ENCODE measurements around the gene CADM2.
A peak's percentile ranks its signal among the peaks of the same experiment; 100 is the strongest.
"Not testable (repeated sequence)": the region's sequence is repeated elsewhere in the genome, so short reads cannot be mapped to it uniquely, and the experiment has no call there.

CADM2 gene

DNA sequence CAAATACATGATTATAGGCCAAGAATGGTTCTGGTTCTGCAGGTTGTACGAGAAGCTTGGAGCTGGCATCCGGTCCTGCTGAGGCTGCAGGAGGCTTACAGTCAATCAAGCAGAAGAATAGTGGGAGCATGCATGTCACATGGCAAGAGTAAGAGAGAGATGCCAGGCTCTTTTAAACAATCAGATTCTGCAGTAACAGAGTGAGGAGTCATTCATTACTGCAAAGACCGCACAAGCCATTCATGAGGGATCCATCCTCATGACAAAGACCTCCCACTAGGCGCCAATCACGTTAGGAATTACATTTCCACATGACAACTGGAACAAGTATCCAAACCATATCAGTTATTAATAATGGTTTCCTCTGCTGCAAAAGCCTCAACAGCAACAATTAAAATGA is 536.8 kb downstream of the CADM2 start:
- DNase-seq: no peak

DNA sequence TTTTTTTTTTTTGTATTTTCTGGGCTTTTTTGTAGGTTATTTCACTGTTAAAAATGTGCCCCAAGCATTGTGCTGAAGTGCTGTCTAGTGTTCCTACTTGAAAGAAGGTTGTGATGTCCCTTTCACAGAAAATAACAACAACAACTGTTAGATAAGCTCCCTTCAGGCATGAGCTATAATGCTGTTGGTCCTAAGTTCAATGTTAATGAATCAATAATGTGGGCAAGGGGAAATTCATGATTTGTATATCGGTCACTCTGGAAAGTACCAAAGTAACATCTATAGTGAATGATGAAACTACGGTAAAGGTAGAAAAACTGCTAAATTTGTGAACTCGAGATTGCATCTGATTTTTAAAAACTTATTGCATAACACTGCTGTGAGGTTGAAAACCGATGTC is 539.4 kb downstream of the CADM2 start:
- no peak for DNase-seq

GRCh38 chr3:85502148-85502875 is 543.5 kb downstream of the CADM2 start:
- DNase-seq: no peak

DNA sequence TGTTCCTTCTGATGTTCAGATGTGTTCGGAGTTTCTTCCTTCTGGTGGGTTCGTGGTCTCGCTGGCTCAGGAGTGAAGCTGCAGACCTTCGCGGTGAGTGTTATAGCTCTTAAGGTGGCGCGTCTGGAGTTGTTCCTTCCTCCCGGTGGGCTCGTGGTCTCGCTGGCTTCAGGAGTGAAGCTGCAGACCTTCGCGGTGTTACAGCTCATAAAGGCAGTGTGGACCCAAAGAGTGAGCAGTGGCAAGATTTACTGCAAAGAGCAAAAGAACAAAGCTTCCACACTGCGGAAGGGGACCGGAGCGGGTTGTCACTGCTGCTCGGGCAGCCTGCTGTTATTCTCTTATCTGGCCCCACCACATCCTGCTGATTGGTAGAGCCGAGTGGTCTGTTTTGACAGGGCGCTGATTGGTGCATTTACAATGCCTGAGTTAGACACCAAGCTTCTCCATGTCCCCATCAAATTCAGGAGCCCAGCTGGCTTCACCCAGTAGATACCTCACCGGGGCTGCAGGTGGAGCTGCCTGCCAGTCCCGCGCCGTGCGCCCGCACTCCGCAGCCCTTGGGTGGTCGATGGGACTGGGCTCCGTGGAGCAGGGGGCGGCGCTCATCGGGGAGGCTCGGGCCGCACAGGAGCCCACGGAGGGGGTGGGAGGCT is 545.5 kb downstream of the CADM2 start:
- DNase-seq: not testable (repeated sequence)

DNA sequence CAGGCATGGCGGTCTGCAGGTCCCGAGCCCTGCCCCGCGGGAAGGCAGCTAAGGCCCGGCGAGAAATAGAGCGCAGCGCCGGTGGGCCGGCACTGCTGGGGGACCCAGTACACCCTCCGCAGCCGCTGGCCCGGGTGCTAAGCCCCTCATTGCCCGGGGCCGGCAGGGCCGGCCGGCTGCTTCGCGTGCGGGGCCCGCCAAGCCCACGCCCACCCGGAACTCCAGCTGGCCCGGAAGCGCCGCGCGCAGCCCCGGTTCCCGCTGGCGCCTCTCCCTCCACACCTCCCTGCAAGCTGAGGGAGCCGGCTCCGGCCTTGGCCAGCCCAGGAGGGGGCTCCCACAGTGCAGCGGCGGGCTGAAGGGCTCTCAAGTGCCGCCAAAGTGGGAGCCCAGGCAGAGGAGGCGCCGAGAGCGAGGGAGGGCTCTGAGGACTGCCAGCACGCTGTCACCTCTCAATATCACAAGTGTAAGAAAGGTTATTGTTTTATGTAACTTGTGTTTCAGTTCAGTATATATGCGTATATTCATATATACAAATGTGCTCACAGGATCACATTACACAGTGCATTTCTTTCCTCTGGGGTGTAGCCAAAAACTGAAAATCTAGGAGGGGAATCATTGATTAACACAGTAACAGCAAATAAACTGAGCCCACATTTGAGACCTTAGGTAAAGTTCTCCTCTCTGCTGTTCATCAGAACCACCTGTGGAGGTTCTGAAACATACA is 546.2 kb downstream of the CADM2 start:
- DNase-seq: not testable (repeated sequence)

GRCh38 chr3:85507052-85507451 is 548.3 kb downstream of the CADM2 start:
- not testable (repeated sequence) for DNase-seq

GRCh38 chr3:85508659-85509058 is 549.9 kb downstream of the CADM2 start:
- no peak for DNase-seq

- DNase-seq: no peak
These were observed 557.4 kb downstream of the CADM2 start for GRCh38 chr3:85516146-85516545.

DNA sequence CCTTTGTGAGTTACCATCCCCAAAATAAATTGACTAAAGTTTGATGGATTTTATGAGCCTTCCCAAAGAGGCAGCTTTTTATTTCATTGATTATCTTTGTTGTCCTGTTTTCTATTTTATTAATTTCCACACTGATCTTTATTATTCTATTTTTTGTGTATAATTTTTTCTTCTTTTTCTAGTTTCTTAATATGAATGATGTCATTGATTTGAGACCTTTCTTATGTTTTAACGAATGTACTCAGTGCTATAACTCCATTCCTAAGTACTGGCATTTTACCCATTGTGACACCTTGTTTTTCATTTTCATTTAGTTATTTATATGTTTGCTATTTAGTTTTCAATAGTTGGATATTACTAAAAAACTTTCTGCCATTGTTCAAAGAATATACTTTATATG is 565.3 kb downstream of the CADM2 start:
- no peak for DNase-seq

GRCh38 chr3:85525264-85525663 is 566.5 kb downstream of the CADM2 start:
- no peak for DNase-seq

- no peak for DNase-seq
These were observed 574.8 kb downstream of the CADM2 start for GRCh38 chr3:85533586-85533985.

- DNase-seq: no peak
These were observed 576.7 kb downstream of the CADM2 start for GRCh38 chr3:85535517-85535916.

DNA sequence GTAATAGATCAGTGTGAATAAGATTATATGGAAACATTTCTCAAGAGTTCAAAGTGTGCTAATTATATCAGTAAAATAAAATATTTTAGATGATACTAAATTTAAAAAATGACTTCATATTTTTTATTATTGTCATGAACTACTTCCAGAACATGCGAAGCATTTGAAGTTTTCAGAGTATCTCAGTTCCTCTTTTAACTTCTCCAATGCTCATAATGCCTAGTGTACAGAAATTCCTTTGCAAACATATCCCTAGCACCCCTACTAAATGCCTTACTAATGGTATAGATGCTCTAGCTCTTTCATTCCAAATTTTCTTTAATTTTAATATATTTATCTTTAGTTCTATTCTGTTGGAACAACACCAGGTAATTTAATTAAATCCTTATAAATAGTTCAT is 580.4 kb downstream of the CADM2 start:
- no peak for DNase-seq

GRCh38 chr3:85554153-85554552 is 595.4 kb downstream of the CADM2 start:
- DNase-seq: no peak

GRCh38 chr3:85560088-85560785 is 601.4 kb downstream of the CADM2 start:
- no peak for DNase-seq

DNA sequence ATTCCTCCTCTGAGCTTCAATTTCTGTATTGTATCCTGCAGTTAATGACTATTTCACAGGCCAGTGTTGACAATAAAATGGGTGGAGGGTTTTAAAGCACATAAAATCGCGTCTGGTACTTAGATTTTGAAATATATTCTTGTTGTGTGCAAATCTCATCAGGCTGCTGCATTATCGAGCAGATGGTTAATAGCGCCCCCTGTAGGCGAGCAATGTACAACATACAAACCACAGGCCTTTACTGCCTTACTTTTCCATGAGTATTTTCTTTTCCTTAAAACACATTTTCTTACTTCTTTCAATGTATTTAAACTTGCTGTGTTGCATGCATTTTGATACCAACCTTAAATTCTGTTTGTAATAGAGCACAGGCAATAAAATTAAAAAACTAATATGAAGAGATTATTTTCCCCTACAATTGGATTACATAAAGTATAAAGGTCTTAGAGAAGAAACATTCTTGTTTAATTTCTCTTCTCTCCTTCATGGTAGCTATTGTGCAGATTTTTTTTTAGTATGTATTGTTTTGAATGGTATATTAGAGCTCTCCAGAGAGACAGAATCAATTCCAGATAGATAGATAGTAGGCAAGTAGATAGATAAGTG is 608.4 kb downstream of the CADM2 start:
- peak; percentile 7 for DNase-seq

GRCh38 chr3:85570819-85571218 is 612.0 kb downstream of the CADM2 start:
- no peak for DNase-seq

- no peak for DNase-seq
These were observed 613.0 kb downstream of the CADM2 start for GRCh38 chr3:85571835-85572234.

DNA sequence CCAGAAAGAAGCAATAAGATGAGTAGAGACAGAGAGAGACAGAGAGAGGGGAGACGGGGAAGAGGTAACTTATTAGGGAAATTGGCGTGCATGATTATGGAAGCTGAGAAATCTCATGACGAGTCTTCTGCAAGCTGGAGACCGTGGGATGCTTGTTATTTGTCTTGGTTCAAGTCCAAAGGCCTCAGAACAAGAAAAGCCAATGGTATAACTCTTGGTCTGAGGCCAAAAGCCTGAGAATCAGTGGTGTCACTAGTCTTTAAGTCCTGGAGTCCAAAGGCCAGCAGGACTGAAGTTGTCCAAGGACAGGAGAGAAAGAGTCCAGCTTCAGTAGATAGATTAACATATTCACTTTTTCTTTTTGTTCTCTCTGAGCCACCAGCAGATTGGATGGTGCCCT is 613.6 kb downstream of the CADM2 start:
- DNase-seq: no peak

GRCh38 chr3:85572978-85573377 is 614.2 kb downstream of the CADM2 start:
- DNase-seq: no peak

DNA sequence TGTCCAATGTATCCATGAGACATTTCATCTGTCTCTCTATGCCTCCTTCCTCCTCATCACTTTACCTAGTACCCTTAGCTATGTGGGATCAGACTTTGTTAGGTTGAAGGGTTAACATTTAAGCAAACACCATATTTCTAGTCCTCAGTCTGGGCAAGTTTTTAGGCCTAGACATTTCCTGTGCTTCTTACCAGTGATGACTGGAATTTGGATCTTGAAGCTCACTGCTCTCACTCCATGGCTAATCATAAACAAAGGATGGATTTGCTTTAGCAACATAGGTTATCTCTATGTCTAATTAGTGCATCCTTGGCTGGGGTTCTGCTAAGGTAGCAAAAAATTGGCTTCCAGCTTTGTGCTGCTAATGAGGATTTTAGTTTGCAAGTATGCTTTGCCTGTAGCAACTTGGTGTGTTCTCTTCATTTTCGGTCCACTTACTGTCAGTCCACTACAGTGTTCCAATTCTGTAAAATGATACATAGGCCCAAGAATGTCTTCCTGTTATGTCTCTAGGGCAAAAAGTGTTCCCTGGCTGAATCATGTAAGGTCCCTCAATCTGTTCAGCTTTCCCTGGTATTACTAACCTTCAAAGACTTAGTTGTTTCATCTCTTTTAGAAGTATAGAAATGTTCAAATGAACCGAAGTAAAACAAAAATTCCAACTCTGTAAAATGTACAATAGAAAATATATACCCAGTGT is 615.4 kb downstream of the CADM2 start:
- no peak for DNase-seq

- DNase-seq: peak; percentile 21
These were observed 617.4 kb downstream of the CADM2 start for GRCh38 chr3:85576091-85576690.

Data from T-helper 9 cell (primary cell).